HEK293T (cell line): ENCODE data around the gene SH3BGRL.

Experiments
- ARNT ChIP-seq: fragments of 450-650 bp; IDR thresholded peaks from 2 replicates; pipeline ENCODE4 v1.6.1; 2017; ENCODE audit warnings: mild to moderate bottlenecking
- BHLHE40 ChIP-seq: fragments of 450-650 bp; IDR thresholded peaks from 2 replicates; pipeline ENCODE4 v1.6.1; 2016; ENCODE audit warnings: mild to moderate bottlenecking, moderate library complexity, borderline replicate concordance
- CTBP1 ChIP-seq: fragments of 450-650 bp; IDR thresholded peaks from 2 replicates; pipeline ENCODE4 v1.6.1; 2016; ENCODE audit warnings: borderline replicate concordance
- ELF4 ChIP-seq: fragments of 450-650 bp; IDR thresholded peaks from 2 replicates; pipeline ENCODE4 v1.6.1; 2017; ENCODE audit warnings: antibody characterized with exemption
- LEF1 ChIP-seq: fragments of 450-650 bp; IDR thresholded peaks from 2 replicates; pipeline ENCODE4 v1.6.1; 2017; ENCODE audit warnings: mild to moderate bottlenecking, borderline replicate concordance
- NFRKB ChIP-seq: fragments of 450-650 bp; IDR thresholded peaks from 2 replicates; pipeline ENCODE4 v1.6.1; 2016; ENCODE audit warnings: mild to moderate bottlenecking, moderate library complexity
- SP1 ChIP-seq: fragments of 450-650 bp; IDR thresholded peaks from 2 replicates; pipeline ENCODE4 v1.6.1; 2017

DNA sequence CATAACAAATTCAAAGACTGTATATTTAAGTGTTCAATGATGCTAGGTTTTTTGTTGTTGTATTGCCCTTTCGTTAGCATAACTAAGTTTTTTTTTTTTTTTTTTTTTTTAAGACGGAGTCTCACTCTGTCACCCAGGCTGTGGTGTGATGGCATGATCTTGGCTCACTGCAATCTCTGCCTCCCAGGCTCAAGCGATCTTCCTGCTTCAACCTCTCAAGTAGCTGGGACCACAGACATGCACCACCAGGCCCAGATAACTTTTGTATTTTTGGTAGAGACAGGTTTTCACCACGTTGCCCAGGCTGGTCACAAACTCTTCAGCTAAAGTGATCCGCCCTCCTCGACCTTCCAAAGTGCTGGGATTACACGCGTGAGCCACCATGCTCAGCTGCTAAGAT, 7.0 kb downstream of the SH3BGRL start:
- no peak for TF ChIP-seq NFRKB
- TF ChIP-seq ELF4: no peak
- no peak for TF ChIP-seq SP1
- no peak for TF ChIP-seq CTBP1
- TF ChIP-seq ARNT: no peak
- TF ChIP-seq BHLHE40: no peak
- no peak for TF ChIP-seq LEF1
